Osteocyte (in vitro differentiated cells): ENCODE data around the gene DDIAS. TPM values are rescaled to one million over a fixed set of nuclear protein-coding genes. Genes with fewer than 3 reads are reported as not detected.

ENCODE experiments used
- DNase-seq: peaks from one replicate; pipeline ENCODE4 v3.0.0; 2021; ENCODE audit warnings: mixed read lengths; ENCODE audit not compliant: unreplicated experiment; ENCODE audit errors: extremely low spot score
- H3K27ac Mint-ChIP-seq: one replicate; pipeline ENCODE4 v1.8.0; 2021; ENCODE audit warnings: mild to moderate bottlenecking, mixed read lengths; ENCODE audit not compliant: unreplicated experiment
- H3K27me3 Mint-ChIP-seq: one replicate; pipeline ENCODE4 v1.8.0; 2021; ENCODE audit warnings: mixed read lengths; ENCODE audit not compliant: unreplicated experiment
- H3K36me3 Mint-ChIP-seq: one replicate; pipeline ENCODE4 v1.8.0; 2021; ENCODE audit warnings: mixed read lengths; ENCODE audit not compliant: unreplicated experiment
- H3K4me1 Mint-ChIP-seq: one replicate; pipeline ENCODE4 v1.8.0; 2021; ENCODE audit warnings: mixed read lengths; ENCODE audit not compliant: unreplicated experiment
- H3K4me3 Mint-ChIP-seq: one replicate; pipeline ENCODE4 v1.8.0; 2021; ENCODE audit warnings: mild to moderate bottlenecking, moderate library complexity, mixed read lengths; ENCODE audit not compliant: unreplicated experiment
- H3K9me3 Mint-ChIP-seq: one replicate; pipeline ENCODE4 v1.8.0; 2021; ENCODE audit warnings: mixed read lengths; ENCODE audit not compliant: unreplicated experiment
- total RNA-seq: library from RNA; stranded (reverse); gene quantifications from 2 replicates; pipeline ENCODE4 v1.2.1, GENCODE V29; 2021
- TF ChIP-seq, protein P1 (sequence below): fragments of 200-600 bp; sonication (generic); IDR thresholded peaks from 2 replicates; pipeline ENCODE4 v1.5.0; 2021; ENCODE audit warnings: antibody characterized with exemption, mild to moderate bottlenecking, moderate library complexity

The DDIAS gene
- total RNA-seq, 1 donor from 2014 or later: 2.9 TPM

DNA sequence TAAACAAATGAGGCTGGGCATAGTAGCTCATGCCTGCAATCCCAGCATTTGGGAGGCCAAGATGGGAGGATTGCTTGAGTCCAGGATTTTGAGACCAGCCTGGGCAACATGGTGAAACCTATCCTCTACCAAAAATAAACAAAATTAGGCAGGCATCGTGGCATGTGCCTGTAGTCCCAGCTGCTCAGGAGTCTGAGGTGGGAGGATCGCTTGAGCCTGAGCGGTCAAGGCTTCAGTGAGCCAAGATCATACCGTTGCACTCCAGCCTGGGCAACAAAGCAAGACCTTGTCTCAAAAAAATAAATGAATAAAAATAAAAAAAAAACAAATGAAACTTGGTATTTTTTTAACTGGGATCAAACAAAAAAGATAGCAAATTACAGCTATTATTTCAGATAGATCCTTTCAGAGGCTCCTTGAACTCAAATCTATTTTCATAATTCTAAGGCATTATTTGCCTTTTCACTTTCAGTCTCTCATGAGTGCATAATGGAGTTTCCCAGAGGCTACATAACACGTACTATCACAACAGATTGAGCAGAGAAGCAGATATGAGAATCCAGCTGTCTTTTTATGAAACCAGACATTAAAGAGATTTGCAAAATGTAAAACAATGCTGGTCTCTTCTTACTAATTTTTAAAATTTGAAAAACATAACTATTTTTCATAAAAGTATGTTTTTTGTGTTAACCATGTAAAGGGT, 23.1 kb downstream of the DDIAS start:
- DNase-seq: no peak
- H3K27me3 Mint-ChIP-seq: no peaks in the 10 kb centered on the region
- no peak overlapping the region for H3K27ac Mint-ChIP-seq
- H3K9me3 Mint-ChIP-seq: no peaks in the 10 kb centered on the region
- no peak overlapping the region for H3K4me3 Mint-ChIP-seq
- H3K36me3 Mint-ChIP-seq: no peaks in the 10 kb centered on the region
- peaks cover 4% of the 10 kb centered on the region for H3K4me1 Mint-ChIP-seq
- TF ChIP-seq, protein P1, sequence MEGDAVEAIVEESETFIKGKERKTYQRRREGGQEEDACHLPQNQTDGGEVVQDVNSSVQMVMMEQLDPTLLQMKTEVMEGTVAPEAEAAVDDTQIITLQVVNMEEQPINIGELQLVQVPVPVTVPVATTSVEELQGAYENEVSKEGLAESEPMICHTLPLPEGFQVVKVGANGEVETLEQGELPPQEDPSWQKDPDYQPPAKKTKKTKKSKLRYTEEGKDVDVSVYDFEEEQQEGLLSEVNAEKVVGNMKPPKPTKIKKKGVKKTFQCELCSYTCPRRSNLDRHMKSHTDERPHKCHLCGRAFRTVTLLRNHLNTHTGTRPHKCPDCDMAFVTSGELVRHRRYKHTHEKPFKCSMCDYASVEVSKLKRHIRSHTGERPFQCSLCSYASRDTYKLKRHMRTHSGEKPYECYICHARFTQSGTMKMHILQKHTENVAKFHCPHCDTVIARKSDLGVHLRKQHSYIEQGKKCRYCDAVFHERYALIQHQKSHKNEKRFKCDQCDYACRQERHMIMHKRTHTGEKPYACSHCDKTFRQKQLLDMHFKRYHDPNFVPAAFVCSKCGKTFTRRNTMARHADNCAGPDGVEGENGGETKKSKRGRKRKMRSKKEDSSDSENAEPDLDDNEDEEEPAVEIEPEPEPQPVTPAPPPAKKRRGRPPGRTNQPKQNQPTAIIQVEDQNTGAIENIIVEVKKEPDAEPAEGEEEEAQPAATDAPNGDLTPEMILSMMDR: no peak

DNA sequence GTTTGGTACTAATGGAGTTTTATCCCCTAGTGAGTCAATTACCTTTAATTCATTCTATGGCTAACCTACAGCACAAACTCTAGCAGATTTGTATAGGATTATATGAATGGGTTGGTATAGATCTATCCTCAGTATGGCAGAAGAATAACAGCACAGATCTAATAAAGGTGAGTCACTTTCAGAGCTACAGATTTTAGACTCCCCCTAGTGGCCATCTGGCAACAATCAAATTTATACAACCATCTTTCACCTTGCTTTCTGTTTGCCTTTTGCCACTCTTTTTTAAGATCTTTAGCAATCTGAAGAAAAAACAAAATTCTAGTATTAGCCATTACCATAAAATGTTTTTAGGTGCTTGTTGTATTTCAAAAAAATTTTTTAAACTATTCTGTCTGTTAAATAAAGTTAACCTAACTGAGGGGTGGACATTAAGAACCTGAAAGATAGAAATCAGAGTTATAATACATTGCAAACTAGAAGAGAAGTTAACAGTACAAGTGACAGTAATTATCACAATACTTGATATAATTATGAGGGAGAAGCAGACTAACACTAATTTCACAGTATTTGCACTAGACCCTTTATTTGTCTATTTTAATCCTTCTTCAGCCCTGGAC, 25.8 kb downstream of the DDIAS start:
- no peak overlapping the region for H3K27ac Mint-ChIP-seq
- no peak overlapping the region for H3K4me3 Mint-ChIP-seq
- TF ChIP-seq, protein P1: peak; percentile 79
- no peaks in the 10 kb centered on the region for H3K27me3 Mint-ChIP-seq
- no peaks in the 10 kb centered on the region for H3K36me3 Mint-ChIP-seq
- no peaks in the 10 kb centered on the region for H3K9me3 Mint-ChIP-seq
- DNase-seq: no peak
- peaks cover 4% of the 10 kb centered on the region for H3K4me1 Mint-ChIP-seq

DNA sequence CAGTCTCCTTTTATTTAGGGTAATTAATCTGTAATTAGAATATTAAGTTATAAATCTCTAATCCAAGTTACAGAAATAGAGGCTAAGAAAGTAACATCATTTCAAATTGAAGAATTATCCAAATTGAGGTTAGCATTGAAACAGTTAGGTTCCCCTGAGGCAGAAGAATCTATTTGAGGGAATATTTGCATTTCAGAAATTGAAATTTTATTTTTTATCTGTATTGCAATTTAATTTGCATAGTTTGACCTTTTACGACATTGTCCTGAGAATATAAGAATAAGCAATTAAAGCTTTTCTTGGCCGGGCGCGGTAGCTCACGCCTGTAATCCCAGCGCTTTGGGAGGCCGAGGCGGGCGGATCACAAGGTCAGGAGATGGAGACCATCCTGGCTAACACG, 27.6 kb downstream of the DDIAS start:
- H3K4me3 Mint-ChIP-seq: no peak overlapping the region
- H3K27me3 Mint-ChIP-seq: no peaks in the 10 kb centered on the region
- no peaks in the 10 kb centered on the region for H3K9me3 Mint-ChIP-seq
- peaks cover 4% of the 10 kb centered on the region for H3K4me1 Mint-ChIP-seq
- peaks cover 2% of the 10 kb centered on the region for H3K36me3 Mint-ChIP-seq
- TF ChIP-seq, protein P1: no peak
- no peak overlapping the region for H3K27ac Mint-ChIP-seq
- DNase-seq: no peak

DNA sequence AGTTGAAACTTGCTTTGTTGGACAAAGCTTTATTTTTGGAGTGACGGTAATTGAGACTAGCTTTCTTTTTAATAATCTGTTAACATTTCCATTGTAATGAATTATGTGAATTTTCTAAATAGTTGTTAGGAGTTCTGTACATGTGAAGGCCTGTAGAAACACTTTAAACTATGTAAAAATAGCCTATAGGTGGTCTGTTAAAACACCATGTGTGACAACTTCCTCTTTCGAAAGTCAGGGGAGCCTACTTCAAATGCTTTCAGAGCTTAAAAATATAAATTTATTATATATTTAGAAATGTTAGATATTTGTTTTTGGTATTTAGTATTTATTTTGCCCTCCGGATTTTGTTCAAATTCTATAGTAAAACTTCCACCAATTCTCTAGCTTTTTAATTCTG, 28.7 kb downstream of the DDIAS start:
- Mint-ChIP-seq H3K27me3 (no peaks in the 10 kb centered on the region), H3K4me3 (no peak overlapping the region), H3K36me3 (peaks cover 2% of the 10 kb centered on the region), H3K27ac (no peak overlapping the region), H3K4me1 (peaks cover 4% of the 10 kb centered on the region), H3K9me3 (no peaks in the 10 kb centered on the region)
- no peak for DNase-seq
- TF ChIP-seq, protein P1: no peak

DNA sequence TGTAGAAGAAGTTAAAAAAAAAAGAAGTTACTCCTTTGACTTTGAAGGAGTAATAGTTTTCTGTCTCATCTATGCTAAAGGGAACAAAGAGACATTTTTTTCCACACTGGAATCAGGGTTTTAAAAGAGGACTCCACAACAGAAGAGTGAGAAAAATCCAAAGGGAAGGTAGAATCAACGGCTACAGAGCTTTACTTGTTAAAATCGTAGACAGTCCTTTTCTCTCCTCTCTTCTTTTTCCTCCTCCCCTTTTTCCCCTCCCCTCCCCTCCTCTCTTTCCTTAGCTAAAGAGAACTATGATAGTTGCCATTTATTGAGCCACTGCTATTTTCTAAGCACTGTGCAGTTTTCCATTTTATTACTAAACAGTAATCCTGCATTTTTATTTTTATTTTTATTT, 29.2 kb downstream of the DDIAS start:
- H3K27ac Mint-ChIP-seq: no peak overlapping the region
- peaks cover 4% of the 10 kb centered on the region for H3K4me1 Mint-ChIP-seq
- no peaks in the 10 kb centered on the region for H3K9me3 Mint-ChIP-seq
- H3K4me3 Mint-ChIP-seq: no peak overlapping the region
- peaks cover 2% of the 10 kb centered on the region for H3K36me3 Mint-ChIP-seq
- no peak for DNase-seq
- H3K27me3 Mint-ChIP-seq: no peaks in the 10 kb centered on the region
- TF ChIP-seq, protein P1: no peak
